ENCODE data around the gene HFE. TPM values are rescaled to one million over a fixed set of nuclear protein-coding genes. Genes with fewer than 3 reads are reported as not detected.
A peak's percentile ranks its signal among the peaks of the same experiment; 100 is the strongest.
"Not testable (repeated sequence)": the region's sequence is repeated elsewhere in the genome, so short reads cannot be mapped to it uniquely, and the experiment has no call there.

The HFE gene
- total RNA-seq, 1 experiment from 2014 or later, result 5.7 TPM

- H3K36me3 ChIP-seq (ENCODE audit: control insufficient read depth, insufficient read depth, low read length), result no peaks in the 10 kb centered on the region
- TF ChIP-seq, protein P1, sequence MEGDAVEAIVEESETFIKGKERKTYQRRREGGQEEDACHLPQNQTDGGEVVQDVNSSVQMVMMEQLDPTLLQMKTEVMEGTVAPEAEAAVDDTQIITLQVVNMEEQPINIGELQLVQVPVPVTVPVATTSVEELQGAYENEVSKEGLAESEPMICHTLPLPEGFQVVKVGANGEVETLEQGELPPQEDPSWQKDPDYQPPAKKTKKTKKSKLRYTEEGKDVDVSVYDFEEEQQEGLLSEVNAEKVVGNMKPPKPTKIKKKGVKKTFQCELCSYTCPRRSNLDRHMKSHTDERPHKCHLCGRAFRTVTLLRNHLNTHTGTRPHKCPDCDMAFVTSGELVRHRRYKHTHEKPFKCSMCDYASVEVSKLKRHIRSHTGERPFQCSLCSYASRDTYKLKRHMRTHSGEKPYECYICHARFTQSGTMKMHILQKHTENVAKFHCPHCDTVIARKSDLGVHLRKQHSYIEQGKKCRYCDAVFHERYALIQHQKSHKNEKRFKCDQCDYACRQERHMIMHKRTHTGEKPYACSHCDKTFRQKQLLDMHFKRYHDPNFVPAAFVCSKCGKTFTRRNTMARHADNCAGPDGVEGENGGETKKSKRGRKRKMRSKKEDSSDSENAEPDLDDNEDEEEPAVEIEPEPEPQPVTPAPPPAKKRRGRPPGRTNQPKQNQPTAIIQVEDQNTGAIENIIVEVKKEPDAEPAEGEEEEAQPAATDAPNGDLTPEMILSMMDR (IDR thresholded peaks at IDR 0.05; ENCODE audit: insufficient read depth in 1 of 2, low read depth in 1 of 2, low read length in 1 of 2, severe bottlenecking in 1 of 2, unreplicated experiment in 1 of 2), result no peak
- H3K27me3 Mint-ChIP-seq (ENCODE audit: insufficient read depth, unreplicated experiment), result no peaks in the 10 kb centered on the region
- intact Hi-C loops (cut with micrococcal nuclease; ENCODE audit: unreplicated experiment), result loop anchor here (1.0 kb wide), 1 partner anchor 8 kb away; no protein-coding TSS in a partner anchor
- no peaks in the 10 kb centered on the region for H3K9me3 ChIP-seq
- peak in 1 of 2 experiments; percentile 20 for DNase-seq
- no TSS peak for BruUV-seq (replicated peaks)
- H3K4me1 Mint-ChIP-seq (ENCODE audit: low read depth, unreplicated experiment), result peaks cover 11% of the 10 kb centered on the region
- H3K4me1 ChIP-seq, result peaks cover 18% of the 10 kb centered on the region
- H3K4me3 Mint-ChIP-seq (ENCODE audit: unreplicated experiment), result peak overlapping the region; percentile 9
- no peak overlapping the region for H3K4me3 ChIP-seq (ENCODE audit: low read depth, low read length)
- H3K27me3 ChIP-seq (replicated peaks; ENCODE audit: control insufficient read depth, insufficient read depth, low read length), result no peaks in the 10 kb centered on the region
- CTCF ChIA-PET, result no interaction called here
- H3K27ac Mint-ChIP-seq (ENCODE audit: unreplicated experiment), result peak overlapping the region; percentile 85
- H3K9me3 Mint-ChIP-seq (ENCODE audit: unreplicated experiment), result no peaks in the 10 kb centered on the region
- peaks cover 11% of the 10 kb centered on the region for H3K36me3 Mint-ChIP-seq (ENCODE audit: insufficient read depth, unreplicated experiment)
- POLR2A ChIA-PET, result no interaction called here
Measured at GRCh38 chr6:26075063-26075717, 12.0 kb upstream of the HFE start.

- POLR2A ChIA-PET; intact Hi-C loops (cut with micrococcal nuclease; ENCODE audit: unreplicated experiment); DNase-seq: not testable (repeated sequence)
Measured at GRCh38 chr6:26078066-26078465, 9.2 kb upstream of the HFE start.

GRCh38 chr6:26081096-26081495 is 6.1 kb upstream of the HFE start:
- ChIA-PET CTCF (interaction anchor here (0.6 kb wide), 1 partner anchor 18 kb away, joined by 5 read pairs; no protein-coding TSS in a partner anchor), POLR2A (interaction anchor here (0.6 kb wide), 2 partner anchors 24 to 41 kb away, joined by 4 read pairs; no protein-coding TSS in a partner anchor)
- peaks cover 17% of the 10 kb centered on the region for H3K9me3 ChIP-seq
- H3K27me3 Mint-ChIP-seq (ENCODE audit: insufficient read depth, unreplicated experiment); H3K36me3 Mint-ChIP-seq (ENCODE audit: insufficient read depth, unreplicated experiment); H3K4me1 ChIP-seq; H3K9me3 Mint-ChIP-seq (ENCODE audit: unreplicated experiment); H3K4me3 Mint-ChIP-seq (ENCODE audit: unreplicated experiment); H3K27ac Mint-ChIP-seq (ENCODE audit: unreplicated experiment); H3K36me3 ChIP-seq (ENCODE audit: control insufficient read depth, insufficient read depth, low read length); H3K4me1 Mint-ChIP-seq (ENCODE audit: low read depth, unreplicated experiment); H3K4me3 ChIP-seq (ENCODE audit: low read depth, low read length); DNase-seq; intact Hi-C loops (cut with micrococcal nuclease; ENCODE audit: unreplicated experiment); BruUV-seq (replicated peaks); H3K27me3 ChIP-seq (replicated peaks; ENCODE audit: control insufficient read depth, insufficient read depth, low read length): not testable (repeated sequence)

More at GRCh38 chr6:26078066-26078465, 9.2 kb upstream of the HFE start:
- H3K4me3 Mint-ChIP-seq (ENCODE audit: unreplicated experiment); H3K36me3 ChIP-seq (ENCODE audit: control insufficient read depth, insufficient read depth, low read length); H3K27me3 Mint-ChIP-seq (ENCODE audit: insufficient read depth, unreplicated experiment); H3K9me3 Mint-ChIP-seq (ENCODE audit: unreplicated experiment); H3K27me3 ChIP-seq (replicated peaks; ENCODE audit: control insufficient read depth, insufficient read depth, low read length); CTCF ChIA-PET; BruUV-seq (replicated peaks); H3K4me3 ChIP-seq (ENCODE audit: low read depth, low read length); H3K27ac Mint-ChIP-seq (ENCODE audit: unreplicated experiment): not testable (repeated sequence)
- Histone ChIP-seq H3K4me1 (peaks cover 13% of the 10 kb centered on the region), H3K9me3 (peaks cover 17% of the 10 kb centered on the region)
- H3K4me1 Mint-ChIP-seq (ENCODE audit: low read depth, unreplicated experiment), result peaks cover 11% of the 10 kb centered on the region
- H3K36me3 Mint-ChIP-seq (ENCODE audit: insufficient read depth, unreplicated experiment), result peaks cover 11% of the 10 kb centered on the region

GRCh38 chr6:26086211-26086610 is 1.0 kb upstream of the HFE start:
- ChIA-PET POLR2A (no interaction called here), CTCF (no interaction called here)
- intact Hi-C loops (cut with micrococcal nuclease; ENCODE audit: unreplicated experiment), result no loop called here
- H3K4me1 ChIP-seq, result no peaks in the 10 kb centered on the region
- peaks cover 11% of the 10 kb centered on the region for H3K9me3 ChIP-seq
- TF ChIP-seq, protein P1 (IDR thresholded peaks at IDR 0.05; ENCODE audit: insufficient read depth in 1 of 2, low read depth in 1 of 2, low read length in 1 of 2, severe bottlenecking in 1 of 2, unreplicated experiment in 1 of 2), result no peak
- H3K27ac Mint-ChIP-seq (ENCODE audit: unreplicated experiment), result no peak overlapping the region
- H3K27me3 Mint-ChIP-seq (ENCODE audit: insufficient read depth, unreplicated experiment), result no peaks in the 10 kb centered on the region
- H3K27me3 ChIP-seq (replicated peaks; ENCODE audit: control insufficient read depth, insufficient read depth, low read length), result no peaks in the 10 kb centered on the region
- H3K4me1 Mint-ChIP-seq (ENCODE audit: low read depth, unreplicated experiment), result peaks cover 20% of the 10 kb centered on the region
- BruUV-seq (replicated peaks), result no TSS peak
- no peak for DNase-seq
- H3K4me3 Mint-ChIP-seq (ENCODE audit: unreplicated experiment), result no peak overlapping the region
- peaks cover 12% of the 10 kb centered on the region for H3K36me3 Mint-ChIP-seq (ENCODE audit: insufficient read depth, unreplicated experiment)
- no peaks in the 10 kb centered on the region for H3K36me3 ChIP-seq (ENCODE audit: control insufficient read depth, insufficient read depth, low read length)
- no peaks in the 10 kb centered on the region for H3K9me3 Mint-ChIP-seq (ENCODE audit: unreplicated experiment)
- no peak overlapping the region for H3K4me3 ChIP-seq (ENCODE audit: low read depth, low read length)
